Measurements from ENCODE around the gene CDT1.

DNA sequence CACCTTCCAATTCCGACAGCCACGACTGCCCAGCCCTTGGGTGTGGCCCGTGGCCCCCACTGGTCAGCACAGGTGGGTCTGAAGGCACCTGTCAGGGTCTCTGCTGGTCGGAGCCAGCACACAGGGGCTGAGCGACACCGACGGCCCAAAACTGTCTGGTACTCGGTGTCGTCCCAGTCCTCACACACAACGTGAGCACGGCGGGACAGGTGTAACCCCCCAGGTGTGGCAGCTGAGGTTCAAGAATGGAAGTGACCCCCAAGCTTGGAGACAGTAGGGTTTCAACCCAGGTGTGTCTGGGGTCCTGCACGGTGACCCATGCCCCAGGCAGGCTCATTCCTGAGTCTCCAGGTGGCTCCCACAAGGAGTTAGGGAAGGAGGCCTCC lies 52.1 kb downstream of the CDT1 start:
- TF ChIP-seq POLR2AphosphoS5 (IDR thresholded peaks at IDR 0.05; ENCODE audit: low read depth) (no peak), EZH2phosphoT487 (IDR thresholded peaks at IDR 0.05; ENCODE audit: unreplicated experiment) (no peak), JUNB (IDR thresholded peaks at IDR 0.05; ENCODE audit: unreplicated experiment) (no peak), ZNF114 (CRISPR knock-in tag; IDR thresholded peaks at IDR 0.05) (no peak), EZH2 (IDR thresholded peaks at IDR 0.05; ENCODE audit: low read depth, unreplicated experiment) (no peak)
- TF ChIP-seq, protein P1, sequence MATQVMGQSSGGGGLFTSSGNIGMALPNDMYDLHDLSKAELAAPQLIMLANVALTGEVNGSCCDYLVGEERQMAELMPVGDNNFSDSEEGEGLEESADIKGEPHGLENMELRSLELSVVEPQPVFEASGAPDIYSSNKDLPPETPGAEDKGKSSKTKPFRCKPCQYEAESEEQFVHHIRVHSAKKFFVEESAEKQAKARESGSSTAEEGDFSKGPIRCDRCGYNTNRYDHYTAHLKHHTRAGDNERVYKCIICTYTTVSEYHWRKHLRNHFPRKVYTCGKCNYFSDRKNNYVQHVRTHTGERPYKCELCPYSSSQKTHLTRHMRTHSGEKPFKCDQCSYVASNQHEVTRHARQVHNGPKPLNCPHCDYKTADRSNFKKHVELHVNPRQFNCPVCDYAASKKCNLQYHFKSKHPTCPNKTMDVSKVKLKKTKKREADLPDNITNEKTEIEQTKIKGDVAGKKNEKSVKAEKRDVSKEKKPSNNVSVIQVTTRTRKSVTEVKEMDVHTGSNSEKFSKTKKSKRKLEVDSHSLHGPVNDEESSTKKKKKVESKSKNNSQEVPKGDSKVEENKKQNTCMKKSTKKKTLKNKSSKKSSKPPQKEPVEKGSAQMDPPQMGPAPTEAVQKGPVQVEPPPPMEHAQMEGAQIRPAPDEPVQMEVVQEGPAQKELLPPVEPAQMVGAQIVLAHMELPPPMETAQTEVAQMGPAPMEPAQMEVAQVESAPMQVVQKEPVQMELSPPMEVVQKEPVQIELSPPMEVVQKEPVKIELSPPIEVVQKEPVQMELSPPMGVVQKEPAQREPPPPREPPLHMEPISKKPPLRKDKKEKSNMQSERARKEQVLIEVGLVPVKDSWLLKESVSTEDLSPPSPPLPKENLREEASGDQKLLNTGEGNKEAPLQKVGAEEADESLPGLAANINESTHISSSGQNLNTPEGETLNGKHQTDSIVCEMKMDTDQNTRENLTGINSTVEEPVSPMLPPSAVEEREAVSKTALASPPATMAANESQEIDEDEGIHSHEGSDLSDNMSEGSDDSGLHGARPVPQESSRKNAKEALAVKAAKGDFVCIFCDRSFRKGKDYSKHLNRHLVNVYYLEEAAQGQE (IDR thresholded peaks at IDR 0.05; ENCODE audit: unreplicated experiment), result no peak
- TF ChIP-seq, protein P2, sequence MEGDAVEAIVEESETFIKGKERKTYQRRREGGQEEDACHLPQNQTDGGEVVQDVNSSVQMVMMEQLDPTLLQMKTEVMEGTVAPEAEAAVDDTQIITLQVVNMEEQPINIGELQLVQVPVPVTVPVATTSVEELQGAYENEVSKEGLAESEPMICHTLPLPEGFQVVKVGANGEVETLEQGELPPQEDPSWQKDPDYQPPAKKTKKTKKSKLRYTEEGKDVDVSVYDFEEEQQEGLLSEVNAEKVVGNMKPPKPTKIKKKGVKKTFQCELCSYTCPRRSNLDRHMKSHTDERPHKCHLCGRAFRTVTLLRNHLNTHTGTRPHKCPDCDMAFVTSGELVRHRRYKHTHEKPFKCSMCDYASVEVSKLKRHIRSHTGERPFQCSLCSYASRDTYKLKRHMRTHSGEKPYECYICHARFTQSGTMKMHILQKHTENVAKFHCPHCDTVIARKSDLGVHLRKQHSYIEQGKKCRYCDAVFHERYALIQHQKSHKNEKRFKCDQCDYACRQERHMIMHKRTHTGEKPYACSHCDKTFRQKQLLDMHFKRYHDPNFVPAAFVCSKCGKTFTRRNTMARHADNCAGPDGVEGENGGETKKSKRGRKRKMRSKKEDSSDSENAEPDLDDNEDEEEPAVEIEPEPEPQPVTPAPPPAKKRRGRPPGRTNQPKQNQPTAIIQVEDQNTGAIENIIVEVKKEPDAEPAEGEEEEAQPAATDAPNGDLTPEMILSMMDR (conservative IDR thresholded peaks at IDR 0.05; ENCODE audit: low read depth in 2 of 2), result no peak
